DMS79 (cell line): ENCODE data around the gene USP27X.
A peak's percentile ranks its signal among the peaks of the same experiment; 100 is the strongest.

ENCODE experiments used
- DNase-seq: peaks from one replicate; lab custom pipeline; 2025; lab: John Stamatoyannopoulos, UW

The USP27X gene

DNA sequence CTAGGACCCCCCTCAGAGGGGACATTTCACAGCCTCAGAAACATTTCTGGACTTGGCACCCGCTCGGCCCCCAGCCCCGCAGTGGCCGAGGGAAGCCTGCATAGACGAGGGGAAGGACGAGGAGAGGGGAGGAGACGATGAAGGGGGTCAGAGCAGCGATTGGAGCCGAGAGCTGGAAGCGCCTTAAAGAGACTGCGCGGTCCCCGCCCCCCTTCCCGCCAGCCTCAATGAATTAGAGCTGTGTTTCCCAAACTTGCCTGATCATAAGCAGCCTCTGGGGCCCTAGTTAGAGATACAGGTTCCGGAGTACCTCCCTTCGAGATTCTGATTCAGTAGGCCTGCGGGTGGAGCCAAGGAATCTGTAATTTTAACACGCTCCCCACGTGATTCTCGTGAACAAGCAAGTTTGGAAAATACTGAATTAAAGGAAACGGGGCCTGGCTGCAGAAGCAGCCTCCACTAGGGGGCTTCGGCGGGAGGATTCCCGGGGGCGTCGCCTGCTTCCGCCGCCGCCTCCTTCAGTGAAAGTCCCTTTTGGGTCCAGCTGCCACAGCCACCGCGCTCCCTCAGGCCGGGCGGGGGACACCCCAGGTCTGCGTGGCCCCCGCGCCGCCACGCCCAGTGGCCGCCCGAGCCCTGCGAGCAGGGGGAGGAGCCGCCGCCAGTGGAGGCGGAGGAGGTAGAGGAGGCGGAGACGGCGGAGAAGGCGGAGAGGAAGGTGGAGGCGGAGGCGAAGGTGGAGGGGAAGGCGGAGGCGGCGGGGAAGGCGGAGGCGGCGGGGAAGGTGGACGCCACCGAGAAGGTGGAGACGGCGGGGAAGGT lies at the start of gene USP27X:
USP27X (plus strand) TSS at position 651 of the 822 bp plus-strand sequence. CDS start 824 bp downstream, outside the sequence.
- DNase-seq, result peak; percentile 62

DNA sequence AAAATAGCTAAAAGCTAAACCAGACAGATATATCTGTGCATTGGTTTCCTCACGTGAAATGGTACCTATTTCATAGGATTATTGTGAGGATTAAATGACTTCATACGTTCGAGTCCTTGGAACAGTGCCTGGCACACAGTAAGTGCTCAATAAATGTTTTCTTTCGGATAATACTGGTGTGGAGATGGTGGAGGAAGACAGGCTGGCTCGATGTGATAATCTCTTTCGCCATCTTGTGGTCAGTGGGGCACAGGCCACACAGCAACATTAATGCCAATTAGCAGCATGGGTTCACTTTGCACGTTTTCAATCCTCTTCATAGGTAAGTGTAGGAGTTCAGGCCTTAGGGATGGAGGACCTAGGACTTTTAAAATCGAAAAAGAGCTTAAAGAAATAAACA lies 40.9 kb upstream of the USP27X start:
- no peak for DNase-seq

DNA sequence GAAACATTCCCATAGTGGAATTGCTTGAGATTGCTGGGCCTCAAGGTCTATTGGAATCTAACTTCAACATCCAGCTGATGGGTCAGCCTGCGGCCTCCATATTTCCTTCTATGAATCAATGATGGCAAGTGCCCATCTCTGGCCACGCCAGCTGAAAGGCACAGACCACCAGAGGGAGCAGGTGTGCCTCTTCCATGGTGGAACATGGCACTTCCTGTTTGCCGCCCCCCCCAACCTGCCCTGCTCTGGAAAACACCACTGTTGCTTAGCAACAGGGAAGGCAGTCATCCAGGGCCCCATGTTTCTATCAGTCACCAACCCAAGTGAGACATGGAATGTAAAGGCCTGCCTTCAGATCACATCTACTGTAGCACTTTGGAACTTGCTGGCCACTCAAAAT lies 38.6 kb upstream of the USP27X start:
- peak; percentile 52 for DNase-seq

DNA sequence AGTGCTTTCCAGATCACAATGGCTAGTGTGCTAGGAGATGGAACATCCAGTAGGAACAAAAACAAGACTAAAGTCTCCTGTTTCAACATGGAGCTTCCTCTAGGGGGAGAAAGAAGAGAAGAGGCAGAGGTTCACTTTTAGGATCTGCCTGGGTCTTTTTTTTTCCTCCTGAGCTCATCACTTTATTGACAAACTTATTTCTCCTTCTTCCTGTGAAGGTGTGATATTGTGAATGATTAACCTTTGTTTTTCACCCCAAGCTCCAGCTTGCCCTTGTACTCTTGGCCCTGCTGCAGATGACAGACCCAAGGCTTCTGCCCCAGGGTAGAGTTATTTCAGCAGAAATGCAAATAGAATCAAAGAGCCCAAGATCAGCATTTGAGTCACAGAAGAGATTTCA lies 36.7 kb upstream of the USP27X start:
- no peak for DNase-seq

DNA sequence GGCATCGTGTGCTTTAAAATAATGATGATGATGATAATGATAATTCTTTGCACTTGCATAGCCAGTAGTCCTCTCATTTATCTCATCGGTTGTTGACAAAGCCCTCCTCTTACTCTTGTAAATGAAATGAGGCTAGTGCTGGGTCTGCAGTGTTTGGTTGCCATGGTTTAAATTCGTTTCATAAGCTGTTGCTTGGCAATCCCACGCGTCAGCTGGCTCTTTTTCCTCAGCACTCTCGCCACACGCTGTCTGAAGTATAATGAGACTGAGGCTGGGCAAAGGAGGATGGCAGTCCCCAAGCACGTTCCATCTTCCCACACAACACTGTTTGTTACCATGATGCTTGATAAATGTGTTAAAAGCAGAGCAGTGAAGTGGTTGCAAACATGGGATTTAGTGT lies 34.7 kb upstream of the USP27X start:
- DNase-seq, result no peak

DNA sequence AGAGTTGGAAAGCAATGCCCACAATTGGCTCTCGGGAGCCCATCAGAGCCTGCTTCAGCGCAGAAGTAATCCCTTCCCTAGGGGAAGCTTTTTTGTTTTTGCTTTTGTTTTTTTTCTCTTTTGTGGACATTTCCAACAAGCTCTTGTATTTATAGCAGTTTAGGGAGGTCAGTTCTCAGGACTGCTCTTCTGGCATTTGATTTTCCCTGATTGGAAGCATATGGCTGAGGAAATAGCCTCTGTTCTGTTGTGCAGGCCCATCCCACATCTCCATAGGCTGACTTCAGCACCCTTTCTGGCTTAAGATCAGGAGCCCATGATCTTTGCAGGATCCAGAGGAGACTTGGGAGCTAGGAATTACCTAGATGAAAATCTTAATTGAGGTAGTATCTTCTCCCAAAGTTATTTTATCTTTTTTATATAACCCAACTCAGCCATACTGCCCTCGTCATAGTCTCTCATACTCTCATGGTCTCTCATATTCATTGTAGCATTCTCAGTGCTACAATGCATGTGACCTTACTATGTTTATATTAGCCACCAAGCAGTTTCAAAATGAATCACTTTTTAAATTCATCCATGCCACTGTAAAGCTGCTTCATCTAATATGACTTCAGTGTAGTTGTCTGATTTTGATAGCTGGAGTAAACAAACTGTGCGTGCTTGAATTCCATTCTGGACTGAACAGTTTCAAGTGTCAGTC lies 33.4 kb upstream of the USP27X start:
- DNase-seq, result no peak

DNA sequence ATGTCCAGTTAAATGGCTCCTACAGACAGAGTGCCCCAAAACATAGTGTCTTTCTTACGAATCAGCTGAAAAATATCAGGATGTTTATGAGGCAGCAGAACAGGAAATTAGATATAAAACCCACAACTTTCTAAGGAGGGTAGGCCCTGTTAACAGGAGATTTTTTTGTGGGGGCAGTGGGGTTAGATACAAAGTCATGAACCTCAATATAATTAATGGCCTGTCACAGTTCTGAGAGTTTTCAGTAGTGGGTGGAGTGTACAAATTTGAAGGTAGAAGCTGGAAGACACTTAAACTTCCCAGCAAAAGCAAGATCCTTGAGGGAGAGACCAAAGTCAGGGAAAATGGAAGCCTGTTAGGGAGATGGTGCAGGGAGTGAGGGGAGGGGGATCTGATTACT lies 32.8 kb upstream of the USP27X start:
- DNase-seq, result no peak

DNA sequence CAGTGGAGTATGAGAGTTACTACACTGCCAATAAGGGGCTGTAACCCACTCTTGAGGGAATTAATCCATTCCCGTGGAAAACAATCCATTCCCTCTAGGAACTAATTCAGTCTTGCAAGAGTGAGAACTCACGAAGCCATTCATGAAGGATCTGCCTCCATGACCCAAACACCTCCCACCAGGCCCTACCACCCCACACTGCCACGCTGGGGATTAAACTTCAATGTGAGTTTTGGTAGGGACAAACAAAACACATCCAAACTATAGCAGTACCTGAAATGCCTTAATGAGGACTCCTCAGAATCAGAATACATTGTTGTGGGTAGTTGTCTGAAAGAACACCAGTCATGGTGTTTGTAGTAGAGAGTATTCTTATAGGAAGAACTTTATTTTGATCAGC lies 31.0 kb upstream of the USP27X start:
- DNase-seq, result no peak

DNA sequence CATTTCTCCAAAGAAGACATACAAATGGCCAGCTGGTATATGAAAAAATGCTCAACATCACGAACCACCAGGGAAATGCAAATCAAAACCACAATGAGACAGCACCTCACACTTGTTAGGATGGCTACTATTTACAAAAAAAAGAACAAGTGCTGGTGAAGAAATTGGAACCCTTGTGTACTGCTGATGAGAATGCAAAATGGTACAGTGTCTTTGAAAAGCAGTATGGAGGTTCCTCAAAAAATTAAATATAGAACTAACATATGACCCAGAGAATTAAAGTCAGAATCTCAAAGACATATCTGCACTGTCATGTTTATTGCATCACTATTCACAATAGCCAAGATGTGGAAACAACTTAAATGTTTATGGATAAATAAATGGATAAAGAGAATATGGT lies 29.3 kb upstream of the USP27X start:
- DNase-seq, result no peak

DNA sequence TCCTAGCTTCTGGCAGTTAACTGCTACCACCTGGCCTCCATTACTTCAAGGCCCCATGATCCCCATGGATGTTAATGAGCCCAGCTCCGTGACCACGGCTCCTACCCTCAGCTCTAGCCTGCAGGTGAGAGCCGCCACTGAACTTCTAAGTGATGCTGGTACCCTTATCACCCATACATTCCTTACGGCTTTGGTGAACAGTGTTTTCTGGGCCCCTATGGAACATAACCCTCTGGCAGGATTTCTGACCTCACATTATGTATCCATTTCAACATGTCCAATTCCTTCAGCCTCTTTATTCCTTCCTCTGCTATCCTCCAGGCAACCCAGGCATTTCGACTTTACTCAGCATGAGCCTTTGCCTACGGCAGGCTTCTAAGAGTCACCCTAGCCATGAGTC lies 25.6 kb upstream of the USP27X start:
- no peak for DNase-seq

DNA sequence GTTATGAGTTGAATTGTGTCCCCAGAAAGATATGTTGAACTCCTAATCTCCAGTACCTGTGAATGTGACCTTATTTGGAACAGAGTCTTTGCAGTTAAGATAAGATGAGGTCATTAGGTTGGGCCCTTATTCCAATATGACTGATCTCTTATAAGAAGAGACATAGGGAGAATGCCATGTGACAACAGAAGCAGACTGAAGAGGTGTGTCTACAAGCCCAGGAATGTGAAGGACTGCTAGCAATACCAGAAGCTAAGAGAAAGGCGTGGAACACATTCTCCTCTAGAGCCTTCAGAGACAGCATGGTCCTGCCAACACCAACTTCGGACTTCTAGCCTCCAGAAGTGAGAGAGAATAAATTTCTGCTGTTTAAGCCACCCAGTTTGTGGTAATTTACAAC lies 22.5 kb upstream of the USP27X start:
- DNase-seq, result no peak

DNA sequence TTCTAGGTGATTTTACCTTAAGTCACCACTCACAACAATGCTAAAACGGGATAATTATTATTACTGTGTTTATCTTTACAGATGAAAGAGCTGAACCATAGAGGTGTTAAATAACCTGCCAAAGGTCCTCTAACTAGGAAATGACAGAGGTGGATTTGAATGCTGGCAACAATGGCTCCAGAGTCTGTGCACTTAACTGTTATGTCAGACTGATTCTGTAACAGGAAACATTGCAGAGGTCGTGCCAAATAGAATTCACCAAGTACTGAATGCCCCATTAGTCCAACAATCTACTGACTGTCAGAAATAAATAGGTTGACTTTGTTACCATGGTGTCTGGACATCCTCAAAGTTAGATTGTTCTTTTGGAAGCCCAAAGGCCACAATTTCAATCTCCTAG lies 20.9 kb upstream of the USP27X start:
- DNase-seq, result no peak

DNA sequence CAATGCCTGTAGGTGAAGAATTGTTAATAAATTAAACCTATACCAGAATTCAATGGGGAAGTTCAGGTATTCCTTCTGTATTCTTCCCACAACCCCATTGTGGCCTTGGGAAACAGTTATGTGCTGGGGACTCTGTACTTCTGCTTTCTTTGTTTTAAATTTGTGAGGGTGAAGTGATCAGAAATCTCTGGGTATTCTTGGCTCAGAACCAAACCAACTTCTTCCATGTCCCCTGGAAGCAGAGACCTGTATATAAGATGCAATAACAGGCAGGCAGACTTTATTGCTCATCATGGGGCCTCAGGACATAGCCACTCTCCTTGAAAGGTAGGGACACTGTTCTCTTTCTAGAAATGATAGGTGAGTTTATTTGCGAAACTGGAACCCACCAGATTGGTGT lies 19.8 kb upstream of the USP27X start:
- DNase-seq, result no peak

DNA sequence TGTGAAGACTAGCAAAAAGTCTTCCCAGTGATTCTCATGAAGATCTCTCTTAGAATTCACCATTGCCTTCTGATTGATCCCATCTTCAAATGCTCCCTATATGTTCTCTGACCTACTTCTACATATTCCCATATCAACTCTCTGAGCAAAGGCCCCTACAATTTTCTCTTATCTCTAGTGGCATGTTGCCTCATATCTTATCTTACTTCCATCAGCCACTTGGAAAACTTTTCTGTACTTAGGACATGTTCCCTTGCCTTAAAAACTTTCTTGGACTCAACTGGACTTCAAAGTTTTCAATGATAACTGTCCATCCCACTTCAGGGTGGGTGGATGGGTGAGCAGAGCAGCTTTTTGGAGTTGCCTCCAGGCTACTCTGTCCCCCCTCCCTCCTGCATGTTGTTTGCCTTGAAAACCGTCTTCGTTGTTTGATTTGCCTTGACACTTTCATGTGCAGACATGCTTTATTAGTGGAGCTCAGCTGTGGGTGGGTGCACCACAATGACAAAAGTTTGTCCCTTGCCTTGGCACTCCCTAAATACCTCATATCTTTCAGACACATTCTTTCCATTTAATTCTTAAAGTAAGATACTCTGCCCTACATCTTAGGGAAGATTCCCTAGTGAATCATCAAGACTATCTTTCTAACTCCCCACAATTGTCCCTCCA lies 18.3 kb upstream of the USP27X start:
- no peak for DNase-seq

DNA sequence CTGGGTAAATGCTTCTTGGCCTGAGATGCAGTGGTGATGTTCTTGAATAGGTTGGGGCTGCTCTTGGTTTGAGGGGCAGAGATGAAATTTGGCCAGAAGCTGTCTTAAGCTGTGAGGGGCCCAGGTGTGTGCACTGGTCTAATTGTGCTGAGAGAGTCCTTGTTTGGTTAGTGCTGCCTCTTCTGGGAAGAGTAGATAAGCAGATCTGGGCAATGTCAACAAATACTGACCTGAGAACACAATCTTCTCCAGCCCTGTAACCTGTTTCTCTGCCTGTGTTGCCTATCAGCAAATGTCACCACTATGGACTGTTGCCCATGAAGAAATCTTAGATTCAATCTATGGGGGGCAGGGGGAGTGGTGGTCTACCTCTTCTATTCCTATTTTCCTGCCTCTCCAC lies 17.2 kb upstream of the USP27X start:
- DNase-seq, result no peak

DNA sequence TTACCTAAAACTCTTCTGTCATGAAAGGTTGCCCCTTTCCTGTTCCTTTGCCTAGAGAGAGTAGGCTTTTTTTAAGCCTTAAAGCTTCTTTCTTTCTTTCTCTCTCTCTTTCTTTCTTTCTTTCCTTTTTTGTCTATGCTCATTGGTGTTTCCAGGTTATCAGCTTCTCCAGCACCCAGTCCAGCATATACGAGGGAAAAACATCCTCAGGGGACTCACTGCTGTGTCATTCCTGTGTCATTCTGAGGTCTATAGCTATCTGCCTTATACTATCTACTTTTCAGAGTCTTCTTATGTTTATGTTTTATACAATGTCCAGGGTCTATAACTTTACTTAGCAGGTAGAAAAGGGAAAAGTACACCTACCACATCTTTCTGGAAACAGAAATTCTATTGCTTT lies 10.5 kb upstream of the USP27X start:
- DNase-seq, result no peak

DNA sequence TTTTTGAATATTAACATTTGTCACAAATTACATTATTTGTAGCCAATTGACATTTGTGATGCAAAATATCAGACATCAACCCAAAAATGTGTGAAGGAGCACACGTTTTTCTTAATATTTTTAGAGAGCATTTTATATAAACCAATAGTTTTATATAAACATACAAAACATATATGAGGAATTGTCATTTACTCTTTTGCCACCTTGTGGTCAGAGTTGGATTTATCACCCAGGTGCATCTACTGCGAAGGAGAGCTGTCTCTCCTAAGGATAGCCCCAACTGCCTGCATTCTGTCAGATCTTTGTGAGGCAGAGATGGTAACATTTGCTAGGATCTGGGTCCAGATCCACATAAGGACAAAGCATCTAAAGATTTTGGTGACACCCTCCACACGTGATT lies 2.5 kb upstream of the USP27X start:
- no peak for DNase-seq

DNA sequence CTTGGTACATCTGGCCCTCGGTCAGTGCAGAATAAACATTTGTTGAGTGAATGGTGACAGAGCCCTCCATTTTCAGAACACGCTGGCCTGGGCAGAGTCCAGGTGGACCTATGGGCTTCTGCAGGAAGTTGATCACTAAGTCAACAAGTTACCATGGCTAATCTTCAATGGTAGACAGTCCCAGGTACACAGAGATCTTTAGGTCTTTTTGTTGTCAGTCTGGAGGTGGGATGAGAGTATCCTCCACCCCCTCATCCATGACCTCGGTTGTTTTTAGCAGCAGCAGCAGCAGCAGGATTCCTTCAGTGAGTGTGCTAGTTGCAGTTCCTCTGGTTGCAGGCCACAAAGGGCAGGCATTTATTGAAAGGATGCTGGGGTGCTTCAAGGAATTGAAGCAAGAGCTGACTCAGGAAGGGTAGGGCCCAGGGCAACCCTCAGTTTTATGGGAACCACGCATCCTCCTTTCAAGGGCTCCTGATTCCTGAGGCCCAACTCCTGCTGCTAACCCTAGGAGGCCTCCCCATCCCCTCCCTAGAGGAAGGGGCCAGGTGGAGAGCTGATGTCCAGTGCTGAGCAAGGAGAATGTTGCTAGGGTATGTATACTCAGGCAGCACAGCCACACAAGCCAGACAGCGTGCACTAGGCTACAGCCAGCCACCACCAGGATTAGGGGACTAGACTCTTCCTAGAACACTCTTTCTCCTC lies 1.7 kb upstream of the USP27X start:
- DNase-seq, result no peak

DNA sequence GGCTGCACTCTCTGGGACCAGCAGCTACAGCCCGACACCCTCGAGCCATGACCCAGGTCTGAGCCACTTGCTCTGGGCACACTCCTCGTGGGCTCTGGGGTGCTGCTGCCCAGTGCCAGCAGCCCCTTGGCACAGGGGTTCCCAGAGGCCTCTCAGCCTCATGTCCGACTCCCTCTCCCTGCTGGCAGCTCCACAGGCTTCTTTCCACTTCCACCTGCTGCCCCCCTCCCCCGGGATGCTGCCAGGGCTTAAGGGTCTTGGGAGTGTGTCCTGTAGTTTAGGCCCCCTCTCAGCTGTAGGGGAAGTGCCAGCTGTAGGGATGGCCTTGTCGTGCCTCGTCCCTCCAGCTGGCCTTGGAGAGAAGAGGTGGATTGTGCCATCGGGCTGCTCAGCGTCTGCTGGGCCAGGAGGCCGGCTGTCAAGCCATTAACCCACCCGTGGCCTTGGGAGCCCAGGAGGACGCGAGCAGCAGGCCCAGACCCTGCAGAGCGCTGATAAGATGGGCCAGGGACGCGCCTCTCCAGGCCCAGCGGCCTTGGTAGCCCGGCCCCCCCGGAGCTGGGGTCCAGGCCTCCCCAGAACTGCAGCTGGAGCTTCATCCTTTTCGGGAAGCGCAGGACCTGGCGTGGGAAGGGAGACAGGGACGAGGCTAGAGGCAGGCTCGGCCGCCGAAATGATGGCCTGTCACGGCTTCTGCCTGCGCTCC lies 1.0 kb upstream of the USP27X start:
- DNase-seq, result no peak

DNA sequence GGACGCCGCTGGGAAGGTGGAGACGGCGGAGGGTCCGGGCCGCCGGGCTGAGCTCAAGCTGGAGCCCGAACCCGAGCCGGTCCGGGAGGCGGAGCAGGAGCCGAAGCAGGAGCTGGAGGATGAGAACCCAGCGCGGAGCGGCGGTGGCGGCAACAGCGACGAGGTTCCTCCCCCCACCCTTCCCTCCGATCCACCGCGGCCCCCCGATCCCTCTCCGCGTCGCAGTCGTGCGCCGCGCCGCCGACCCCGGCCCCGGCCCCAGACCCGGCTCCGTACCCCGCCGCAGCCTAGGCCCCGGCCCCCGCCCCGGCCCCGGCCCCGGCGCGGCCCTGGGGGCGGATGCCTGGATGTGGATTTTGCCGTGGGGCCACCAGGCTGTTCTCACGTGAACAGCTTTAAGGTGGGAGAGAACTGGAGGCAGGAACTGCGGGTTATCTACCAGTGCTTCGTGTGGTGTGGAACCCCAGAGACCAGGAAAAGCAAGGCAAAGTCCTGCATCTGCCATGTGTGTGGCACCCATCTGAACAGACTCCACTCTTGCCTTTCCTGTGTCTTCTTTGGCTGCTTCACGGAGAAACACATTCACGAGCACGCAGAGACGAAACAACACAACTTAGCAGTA lies 483 bp downstream of the USP27X start:
- DNase-seq, result no peak

DNA sequence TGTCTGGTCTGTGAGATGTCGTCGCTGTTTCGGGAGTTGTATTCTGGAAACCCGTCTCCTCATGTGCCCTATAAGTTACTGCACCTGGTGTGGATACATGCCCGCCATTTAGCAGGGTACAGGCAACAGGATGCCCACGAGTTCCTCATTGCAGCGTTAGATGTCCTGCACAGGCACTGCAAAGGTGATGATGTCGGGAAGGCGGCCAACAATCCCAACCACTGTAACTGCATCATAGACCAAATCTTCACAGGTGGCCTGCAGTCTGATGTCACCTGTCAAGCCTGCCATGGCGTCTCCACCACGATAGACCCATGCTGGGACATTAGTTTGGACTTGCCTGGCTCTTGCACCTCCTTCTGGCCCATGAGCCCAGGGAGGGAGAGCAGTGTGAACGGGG lies 1.4 kb downstream of the USP27X start:
- no peak for DNase-seq
